ENCODE measurements around the gene ADAM22.

ADAM22 gene

DNA sequence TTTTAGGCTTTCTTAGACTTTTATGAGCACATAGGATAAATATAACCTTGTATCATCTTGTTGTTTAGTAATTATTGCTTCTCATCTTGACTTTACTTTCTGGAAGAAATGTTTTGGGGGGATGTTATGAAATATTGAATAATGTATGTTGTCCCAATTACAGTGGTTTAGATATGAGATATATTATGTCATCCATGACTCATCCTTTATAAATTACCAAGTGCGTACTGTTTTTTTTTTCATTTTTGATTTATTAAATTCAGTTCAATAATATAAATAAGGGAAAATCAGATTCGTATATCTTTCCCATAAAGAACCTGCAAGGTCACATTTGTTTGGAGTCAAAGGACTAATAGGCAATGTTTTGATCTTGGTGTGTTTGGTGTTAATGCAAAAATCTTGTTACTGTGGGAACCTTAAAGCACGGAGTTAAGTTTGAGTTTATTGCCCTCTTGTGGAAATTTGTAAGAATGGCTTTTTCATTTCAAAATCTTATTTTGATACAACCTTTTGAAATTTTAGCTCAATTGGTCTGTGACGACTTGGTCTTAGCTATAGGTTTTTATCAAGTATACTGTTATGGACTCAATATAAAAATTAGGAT, 177.2 kb downstream of the ADAM22 start:
- Histone ChIP-seq H3K27me3 (ENCODE audit: low read length) (no peaks in the 10 kb centered on the region), H3K27ac (ENCODE audit: low read depth, low read length) (no peak overlapping the region), H3K9me2 (replicated peaks; ENCODE audit: insufficient read depth, low read length) (no peaks in the 10 kb centered on the region), H3K36me3 (ENCODE audit: low read length) (no peaks in the 10 kb centered on the region), H3K9me3 (ENCODE audit: insufficient read depth, low read length) (no peaks in the 10 kb centered on the region), H3K79me2 (ENCODE audit: insufficient read depth, low read length) (no peaks in the 10 kb centered on the region), H3F3A (ENCODE audit: insufficient read depth) (no peaks in the 10 kb centered on the region), H3K4me2 (ENCODE audit: low read depth, low read length, poor library complexity, severe bottlenecking) (no peak overlapping the region), H2AFZ (ENCODE audit: low read depth, low read length, severe bottlenecking) (no peak overlapping the region), H4K20me1 (ENCODE audit: low read depth, low read length) (no peaks in the 10 kb centered on the region), H3K4me3 (ENCODE audit: insufficient read depth, low read length, poor library complexity, severe bottlenecking) (no peak overlapping the region), H3K9ac (ENCODE audit: low read length) (no peak overlapping the region)
- TF ChIP-seq EZH2phosphoT487 (conservative IDR thresholded peaks at IDR 0.05; ENCODE audit: low read length) (no peak), CTCF (IDR thresholded peaks at IDR 0.05; ENCODE audit: insufficient read depth, low read length, poor library complexity, severe bottlenecking) (peak; percentile 59)

GRCh38 chr7:88111954-88112471, 178.0 kb downstream of the ADAM22 start:
- Histone ChIP-seq H3K9ac (ENCODE audit: low read length) (no peak overlapping the region), H3K4me2 (ENCODE audit: low read depth, low read length, poor library complexity, severe bottlenecking) (no peak overlapping the region), H3K27ac (ENCODE audit: low read depth, low read length) (no peak overlapping the region), H3F3A (ENCODE audit: insufficient read depth) (no peaks in the 10 kb centered on the region), H2AFZ (ENCODE audit: low read depth, low read length, severe bottlenecking) (no peak overlapping the region), H4K20me1 (ENCODE audit: low read depth, low read length) (no peaks in the 10 kb centered on the region; the same call in 1 of the 2 replicates), H3K9me3 (ENCODE audit: insufficient read depth, low read length) (no peaks in the 10 kb centered on the region), H3K9me2 (replicated peaks; ENCODE audit: insufficient read depth, low read length) (no peaks in the 10 kb centered on the region), H3K36me3 (ENCODE audit: low read length) (0 out of 2 replicates have a peak, but pooled peaks cover 3% of the 10 kb centered on the region), H3K79me2 (ENCODE audit: insufficient read depth, low read length) (no peaks in the 10 kb centered on the region), H3K4me3 (ENCODE audit: insufficient read depth, low read length, poor library complexity, severe bottlenecking) (no peak overlapping the region), H3K27me3 (ENCODE audit: low read length) (no peaks in the 10 kb centered on the region)
- TF ChIP-seq EZH2phosphoT487 (conservative IDR thresholded peaks at IDR 0.05; ENCODE audit: low read length) = no peak
- no peak for TF ChIP-seq CTCF (IDR thresholded peaks at IDR 0.05; ENCODE audit: insufficient read depth, low read length, poor library complexity, severe bottlenecking)

GRCh38 chr7:88115258-88115796, 181.3 kb downstream of the ADAM22 start:
- Histone ChIP-seq H3K36me3 (ENCODE audit: low read length) (0 out of 2 replicates have a peak, but pooled peaks cover 3% of the 10 kb centered on the region), H3K9me3 (ENCODE audit: insufficient read depth, low read length) (no peaks in the 10 kb centered on the region), H3K4me3 (ENCODE audit: insufficient read depth, low read length, poor library complexity, severe bottlenecking) (no peak overlapping the region), H3K27ac (ENCODE audit: low read depth, low read length) (no peak overlapping the region), H3K9me2 (replicated peaks; ENCODE audit: insufficient read depth, low read length) (no peaks in the 10 kb centered on the region), H3F3A (ENCODE audit: insufficient read depth) (no peaks in the 10 kb centered on the region), H3K27me3 (ENCODE audit: low read length) (no peaks in the 10 kb centered on the region), H2AFZ (ENCODE audit: low read depth, low read length, severe bottlenecking) (no peak overlapping the region), H4K20me1 (ENCODE audit: low read depth, low read length) (no peaks in the 10 kb centered on the region; the same call in 1 of the 2 replicates), H3K9ac (ENCODE audit: low read length) (no peak overlapping the region), H3K4me2 (ENCODE audit: low read depth, low read length, poor library complexity, severe bottlenecking) (no peak overlapping the region), H3K79me2 (ENCODE audit: insufficient read depth, low read length) (no peaks in the 10 kb centered on the region)
- TF ChIP-seq EZH2phosphoT487 (conservative IDR thresholded peaks at IDR 0.05; ENCODE audit: low read length) (no peak), CTCF (IDR thresholded peaks at IDR 0.05; ENCODE audit: insufficient read depth, low read length, poor library complexity, severe bottlenecking) (no peak)
